CD1c-positive myeloid dendritic cell (primary cell): Measurements from ENCODE around the gene DEUP1.
"Not testable (repeated sequence)": the region's sequence is repeated elsewhere in the genome, so short reads cannot be mapped to it uniquely, and the experiment has no call there.

ENCODE experiments used
- DNase-seq: peaks from one replicate; pipeline ENCODE4 v3.0.0-alpha.2; 2016; ENCODE audit errors: extremely low spot score

Gene DEUP1

DNA sequence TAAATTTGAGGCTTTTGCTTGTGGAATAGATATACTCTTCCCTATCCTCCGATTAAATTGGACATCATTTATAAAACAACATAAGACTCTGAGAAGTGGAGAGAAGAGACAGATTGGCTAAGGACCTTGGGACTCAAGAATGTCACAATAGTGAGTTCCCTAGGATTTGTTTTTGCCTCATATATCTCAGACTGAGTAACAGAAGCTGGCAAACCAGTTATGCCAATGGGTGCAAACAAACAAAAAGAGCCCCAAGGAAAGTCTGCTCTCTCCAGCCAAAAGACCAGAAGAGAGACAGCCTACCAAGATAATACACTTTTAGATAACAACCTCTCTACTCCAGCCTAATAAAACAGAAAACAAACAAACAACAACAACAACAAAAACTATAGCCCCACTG is 28.9 kb downstream of the DEUP1 start:
- no peak for DNase-seq

DNA sequence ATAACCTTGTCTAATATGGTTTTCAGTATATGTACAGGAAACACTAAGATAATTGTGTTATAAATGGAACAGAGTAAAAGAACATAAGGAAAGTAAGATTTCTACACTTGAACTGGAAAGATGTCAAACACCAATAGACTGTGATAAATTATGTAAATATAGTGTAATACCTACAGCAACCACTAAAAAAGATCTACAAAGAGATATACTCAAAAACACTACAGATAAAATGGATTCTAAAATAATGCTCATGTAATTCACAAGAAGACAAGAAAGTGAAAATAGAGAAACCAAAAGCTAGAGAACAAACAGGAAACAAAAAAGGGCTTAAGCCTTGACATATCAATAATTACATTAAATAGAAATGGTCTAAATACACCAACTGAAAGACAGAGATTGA is 30.9 kb downstream of the DEUP1 start:
- DNase-seq = no peak

DNA sequence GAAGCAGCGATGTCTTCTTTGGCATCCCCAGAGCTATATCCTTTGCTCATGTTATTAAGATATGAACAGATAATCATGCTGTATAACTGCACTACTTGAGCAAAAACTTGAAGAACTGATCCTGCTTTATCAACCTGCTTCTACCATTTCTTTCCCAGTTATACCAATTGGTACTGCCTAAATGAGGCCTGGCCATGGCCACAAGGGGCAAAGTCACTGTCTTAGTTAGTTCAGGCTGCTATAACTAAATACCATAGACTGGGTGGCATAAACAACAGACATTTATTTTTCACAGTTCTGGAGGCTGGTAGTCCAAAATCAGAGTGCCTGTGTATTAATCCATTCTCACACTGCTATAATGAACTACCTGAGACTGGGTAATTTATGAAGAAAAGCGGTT is 37.5 kb downstream of the DEUP1 start:
- no peak for DNase-seq

DNA sequence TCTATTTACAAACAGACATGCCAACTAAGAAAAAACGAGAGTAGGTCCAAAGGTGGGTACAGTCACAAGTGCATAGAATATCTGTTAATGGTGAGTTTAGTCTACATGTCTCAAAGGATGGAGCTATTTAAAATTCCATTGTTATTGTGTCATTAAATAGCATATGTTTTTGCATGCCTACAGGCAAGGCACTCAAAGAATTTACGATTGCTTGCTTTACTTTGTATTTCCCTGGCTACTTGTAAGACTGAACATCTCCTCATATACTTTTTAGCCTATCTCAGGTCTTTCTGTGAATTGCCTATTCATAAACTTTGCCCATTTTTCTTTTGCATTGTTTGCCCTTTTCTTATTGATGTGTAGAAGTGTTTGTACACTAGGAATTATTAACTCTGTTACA is 39.7 kb downstream of the DEUP1 start:
- no peak for DNase-seq

DNA sequence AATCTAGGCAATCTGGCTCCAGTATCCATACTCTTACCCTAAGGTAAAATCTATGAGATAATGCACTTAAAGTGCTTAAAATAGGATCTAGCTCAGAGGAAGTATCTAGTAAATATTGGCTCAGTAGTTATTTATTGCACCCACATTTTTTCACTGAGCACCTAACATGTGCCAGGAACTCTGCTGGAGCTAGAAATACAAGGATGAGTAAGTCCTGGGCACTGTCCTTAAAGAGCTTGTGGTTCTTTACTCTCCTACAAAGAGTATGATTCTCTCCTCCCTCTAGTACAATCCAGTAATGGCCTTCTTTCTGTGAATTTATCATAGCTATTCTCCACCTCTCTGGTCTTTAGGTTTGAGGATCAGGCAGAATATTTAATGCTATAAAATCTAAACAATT is 59.2 kb downstream of the DEUP1 start:
- no peak for DNase-seq

DNA sequence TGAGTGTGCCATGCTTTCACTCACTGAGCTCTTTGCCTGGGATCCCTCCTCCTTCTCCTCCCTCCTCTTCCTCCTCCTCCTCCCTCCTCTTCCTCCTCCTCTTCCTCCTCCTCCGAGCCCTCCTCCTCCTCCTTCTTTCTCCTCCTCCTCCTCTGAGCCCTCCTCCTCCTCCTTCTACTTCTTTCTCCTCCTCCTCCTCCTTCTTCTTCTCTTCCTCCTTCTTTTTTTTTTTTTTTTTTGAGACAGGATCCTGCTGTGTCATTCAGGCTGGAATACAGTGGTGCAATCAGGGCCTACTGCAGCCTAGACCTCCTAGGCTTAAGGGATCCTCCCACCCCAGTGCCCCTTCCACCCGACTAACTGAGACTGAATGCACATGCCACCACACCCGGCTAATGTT is 62.3 kb downstream of the DEUP1 start:
- DNase-seq = no peak

DNA sequence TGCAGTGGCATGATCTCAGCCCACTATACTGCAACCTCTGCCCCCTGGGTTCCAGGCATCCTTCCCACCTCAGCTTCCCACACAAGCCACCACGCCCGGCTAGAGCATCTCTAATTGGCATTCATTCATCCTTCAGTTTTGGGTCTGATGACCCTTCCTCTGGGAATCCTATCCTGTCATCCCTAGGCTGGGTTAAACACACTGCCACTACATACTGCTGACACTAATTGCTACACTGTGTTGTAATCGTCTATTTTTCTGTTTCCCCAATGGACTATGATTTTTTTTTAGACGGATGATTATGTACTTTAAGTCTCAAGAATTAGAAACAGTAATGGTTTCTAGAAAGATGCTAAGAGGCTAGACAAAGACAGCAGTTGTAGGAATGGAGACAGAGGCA is 62.8 kb downstream of the DEUP1 start:
- DNase-seq = no peak

DNA sequence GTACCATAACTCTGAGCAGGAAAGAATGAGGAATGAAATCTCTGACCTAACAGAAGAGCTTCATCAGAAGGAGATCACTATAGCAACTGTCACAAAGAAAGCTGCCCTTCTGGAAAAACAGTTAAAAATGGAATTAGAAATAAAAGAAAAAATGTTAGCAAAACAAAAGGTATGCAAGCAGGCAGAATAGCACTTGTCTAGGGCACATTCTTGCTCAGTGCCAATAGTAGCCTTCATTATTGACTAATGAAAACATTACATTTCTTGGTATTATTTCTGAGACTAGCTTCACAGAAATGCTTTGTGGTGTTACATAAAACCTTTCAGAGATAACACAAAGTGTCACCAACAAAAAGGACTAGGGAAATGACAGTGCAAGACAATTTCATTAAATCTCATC is 63.9 kb downstream of the DEUP1 start:
- no peak for DNase-seq

DNA sequence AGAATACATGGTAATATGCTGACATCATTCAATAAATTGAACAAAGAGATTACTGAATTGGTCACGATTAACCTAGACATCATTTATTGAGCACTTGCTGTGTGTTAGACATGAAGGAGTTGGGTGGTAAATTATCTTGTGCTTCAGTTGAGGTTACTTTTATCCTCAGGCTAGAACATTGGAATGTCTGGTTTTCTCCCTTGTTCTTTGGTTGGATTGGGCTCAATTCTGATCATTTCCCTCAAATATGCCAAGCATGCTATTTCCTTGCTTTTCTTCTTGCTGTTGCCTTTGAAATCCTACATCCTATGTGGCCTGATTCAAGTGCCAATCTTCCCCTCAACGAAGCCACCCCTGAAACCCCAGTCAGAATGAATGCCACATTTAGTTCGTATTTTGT is 65.8 kb downstream of the DEUP1 start:
- DNase-seq = no peak

DNA sequence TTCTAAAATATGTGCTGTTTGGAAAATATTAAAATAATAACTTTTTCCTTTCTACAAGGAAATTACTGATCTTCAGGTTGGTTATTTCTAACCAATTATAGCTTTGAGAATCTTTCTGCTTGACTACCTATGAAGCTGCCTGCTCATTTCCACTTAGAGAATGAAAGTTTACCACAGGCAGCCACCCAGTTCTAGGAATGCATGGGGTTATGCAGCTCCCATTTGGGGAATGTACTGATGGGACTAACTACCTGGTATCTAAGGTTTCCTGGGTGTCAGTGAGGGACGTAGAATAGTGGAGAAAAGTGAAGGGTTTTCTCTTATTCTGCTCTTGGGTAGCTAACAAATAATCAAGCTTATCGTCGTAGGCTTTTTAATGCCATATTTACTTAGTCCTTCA is 73.4 kb downstream of the DEUP1 start:
- DNase-seq = no peak

DNA sequence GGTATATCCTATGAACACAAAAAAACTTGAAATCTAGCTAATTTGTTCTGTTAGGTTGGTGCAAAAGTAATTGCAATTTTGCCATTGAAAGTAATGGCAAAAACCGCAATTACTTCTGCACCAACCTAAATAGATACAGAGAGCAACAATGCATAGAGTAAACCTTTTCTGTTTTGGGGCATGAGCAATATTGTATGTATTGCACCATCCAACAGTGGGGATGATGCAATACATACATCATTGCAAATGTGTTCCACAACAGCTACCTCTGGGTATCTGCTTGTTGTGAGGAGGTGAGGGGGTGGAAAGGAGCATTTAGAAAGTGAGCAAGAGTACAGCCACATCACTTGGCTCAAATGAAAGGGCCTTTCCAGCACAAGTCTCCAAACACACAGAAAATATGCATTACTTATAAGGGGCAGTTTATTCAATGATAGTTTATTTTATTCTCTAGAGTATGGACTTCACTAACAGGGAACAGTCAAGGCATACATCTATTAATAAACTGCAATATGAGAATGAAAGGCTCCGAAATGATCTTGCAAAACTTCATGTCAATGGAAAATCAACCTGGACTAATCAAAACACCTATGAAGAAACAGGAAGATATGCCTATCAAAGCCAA is 77.3 kb downstream of the DEUP1 start:
- no peak for DNase-seq

DNA sequence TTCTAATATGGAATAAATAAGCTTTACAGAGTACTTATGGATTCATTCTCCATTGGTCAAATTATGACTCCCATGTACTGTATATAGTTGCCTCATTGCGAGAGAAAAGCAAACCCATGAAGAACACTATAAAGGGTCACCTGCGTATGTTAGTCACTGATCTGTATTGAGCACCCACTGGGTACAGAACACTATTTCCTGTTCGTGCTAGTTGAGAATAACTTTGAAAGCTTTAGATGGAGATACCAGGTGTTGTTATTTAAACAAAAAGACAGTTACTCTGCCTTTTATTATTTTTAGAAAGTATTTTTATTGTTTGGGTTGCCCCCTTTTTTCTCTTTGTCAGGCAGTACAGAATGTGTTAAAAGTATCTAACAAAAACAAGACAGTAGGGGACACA is 79.9 kb downstream of the DEUP1 start:
- no peak for DNase-seq

DNA sequence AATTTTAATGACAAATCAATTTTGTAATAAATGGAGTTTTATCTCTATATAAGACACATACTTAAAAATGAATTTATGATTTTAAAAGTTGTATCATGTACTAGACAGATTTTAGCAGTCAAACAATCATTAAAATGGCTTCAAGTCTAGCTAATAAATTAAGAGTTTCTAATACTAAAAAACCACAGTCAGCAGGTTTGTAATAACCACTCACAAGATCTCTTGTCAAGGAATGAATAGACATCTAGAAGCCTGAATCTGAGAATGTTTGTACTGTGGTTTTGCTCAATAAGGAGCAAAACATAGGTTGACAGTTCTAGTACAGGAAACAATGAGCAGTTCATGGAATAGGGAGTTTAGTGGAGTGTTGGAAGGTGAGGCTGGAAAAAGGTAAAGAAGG is 81.2 kb downstream of the DEUP1 start:
- DNase-seq = no peak

DNA sequence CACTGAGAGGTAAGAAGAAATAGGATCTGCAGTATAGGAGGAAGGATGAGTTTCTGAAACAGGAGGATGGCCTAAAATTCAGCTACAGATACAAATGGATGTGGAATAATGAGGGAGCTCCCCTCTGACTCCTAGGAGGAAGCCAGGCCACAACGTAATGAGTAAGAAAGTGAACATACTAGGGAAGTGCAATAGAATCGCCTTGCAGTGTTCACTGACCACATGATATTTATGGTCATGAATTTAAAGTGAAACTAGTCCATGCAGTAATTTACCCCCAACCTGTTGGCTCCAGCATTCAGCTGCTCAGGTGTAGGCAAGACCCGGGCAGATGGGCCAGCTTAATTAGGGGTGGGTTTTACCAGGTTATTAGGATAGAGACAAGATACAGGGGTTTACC is 101.7 kb downstream of the DEUP1 start:
- no peak for DNase-seq

DNA sequence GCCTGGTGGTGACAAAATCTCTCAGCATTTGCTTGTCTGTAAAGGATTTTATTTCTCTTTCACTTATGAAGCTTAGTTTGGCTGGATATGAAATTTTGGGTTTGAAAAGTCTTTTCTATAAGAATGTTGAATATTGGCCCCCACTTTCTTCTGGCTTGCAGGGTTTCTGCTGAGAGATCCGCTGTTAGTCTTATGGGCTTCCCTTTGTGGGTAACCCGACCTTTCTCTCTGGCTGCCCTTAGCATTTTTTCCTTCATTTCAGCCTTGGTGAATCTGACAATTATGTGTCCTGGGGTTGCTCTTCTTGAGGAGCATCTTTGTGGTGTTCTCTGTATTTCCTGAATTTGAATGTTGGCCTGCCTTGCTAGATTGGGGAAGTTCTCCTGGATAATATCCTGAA is 112.7 kb downstream of the DEUP1 start:
- DNase-seq = not testable (repeated sequence)

DNA sequence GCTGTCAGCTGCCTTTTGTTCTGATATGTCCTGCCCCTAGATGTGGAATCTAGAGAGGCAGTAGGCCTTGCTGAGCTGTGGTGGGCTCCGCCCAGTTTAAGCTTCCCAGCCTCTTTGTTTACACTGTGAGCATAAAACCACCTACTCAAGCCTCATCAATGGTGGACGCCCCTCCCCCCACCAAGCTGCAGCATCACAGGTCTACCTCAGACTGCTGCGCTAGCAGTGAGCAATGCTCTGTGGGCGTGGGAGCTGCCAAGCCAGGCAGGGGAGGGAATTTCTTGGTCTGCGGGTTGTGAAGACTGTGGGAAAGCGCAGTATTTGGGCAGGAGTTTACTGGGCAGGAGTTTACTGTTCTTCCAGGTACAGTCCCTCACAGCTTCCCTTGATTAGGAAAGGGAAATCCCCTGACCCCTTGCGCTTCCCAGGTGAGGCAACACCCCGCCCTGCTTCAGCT is 114.1 kb downstream of the DEUP1 start:
- DNase-seq = no peak

DNA sequence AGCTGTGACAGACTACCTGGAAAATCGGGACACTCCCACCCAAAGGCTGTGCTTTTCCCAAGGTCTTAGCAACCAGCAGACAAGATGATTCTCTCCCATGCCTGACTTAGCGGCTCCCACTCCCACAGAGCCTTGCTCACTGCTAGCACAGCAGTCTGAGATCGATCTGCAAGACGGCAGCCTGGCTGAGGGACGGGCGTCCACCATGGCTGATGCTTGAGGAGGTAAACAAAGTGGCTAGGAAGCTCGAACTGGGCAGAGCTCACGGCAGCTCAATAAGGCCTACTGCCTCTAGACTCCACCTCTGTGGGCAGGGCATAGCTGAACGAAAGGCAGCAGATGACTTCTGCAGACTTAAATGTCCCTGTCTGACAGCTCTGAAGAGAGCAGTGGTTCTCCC is 127.7 kb downstream of the DEUP1 start:
- DNase-seq = no peak

DNA sequence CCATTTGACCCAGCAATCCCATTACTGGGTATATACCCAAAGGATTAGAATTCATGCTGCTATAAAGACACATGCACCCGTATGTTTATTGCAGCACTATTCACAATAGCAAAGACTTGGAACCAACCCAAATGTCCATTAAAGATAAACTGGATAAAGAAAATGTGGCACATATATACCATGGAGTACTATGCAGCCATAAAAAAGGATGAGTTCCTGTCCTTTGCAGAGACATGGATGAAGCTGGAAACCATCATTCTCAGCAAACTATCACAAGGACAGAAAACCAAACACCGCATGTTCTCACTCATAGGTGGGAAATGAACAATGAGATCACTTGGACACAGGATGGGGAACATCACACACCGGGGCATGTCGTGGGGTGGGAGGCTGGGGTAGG is 133.1 kb downstream of the DEUP1 start:
- DNase-seq = not testable (repeated sequence)

DNA sequence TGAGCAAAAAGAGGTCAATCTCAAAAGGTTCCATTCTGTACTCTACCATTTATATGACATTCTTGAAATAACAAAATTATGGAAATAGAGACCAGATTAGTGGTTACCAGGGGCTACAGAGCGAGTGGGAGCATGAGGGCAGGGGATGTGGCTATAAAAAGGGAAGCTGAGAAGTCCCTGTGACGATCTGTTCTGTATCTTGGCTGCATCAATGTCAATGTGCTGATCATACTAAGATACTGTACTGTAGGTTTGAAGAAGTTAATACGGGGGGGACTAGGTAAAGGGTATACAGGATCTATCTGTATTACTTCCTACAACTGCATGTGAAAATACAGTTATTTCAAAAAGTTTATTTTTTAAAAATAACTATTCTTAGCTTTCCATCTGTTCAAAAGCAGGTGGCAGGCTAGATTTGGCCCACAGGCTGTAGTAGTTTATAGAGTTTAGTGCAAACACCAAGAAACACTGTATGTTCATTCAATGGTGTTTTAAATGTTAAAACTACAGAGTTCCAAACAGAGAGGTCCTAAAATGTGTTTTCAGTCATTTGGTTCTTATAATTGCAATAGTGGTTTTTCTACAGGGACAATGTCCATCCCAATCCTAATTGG is 134.5 kb downstream of the DEUP1 start:
- DNase-seq = no peak

DNA sequence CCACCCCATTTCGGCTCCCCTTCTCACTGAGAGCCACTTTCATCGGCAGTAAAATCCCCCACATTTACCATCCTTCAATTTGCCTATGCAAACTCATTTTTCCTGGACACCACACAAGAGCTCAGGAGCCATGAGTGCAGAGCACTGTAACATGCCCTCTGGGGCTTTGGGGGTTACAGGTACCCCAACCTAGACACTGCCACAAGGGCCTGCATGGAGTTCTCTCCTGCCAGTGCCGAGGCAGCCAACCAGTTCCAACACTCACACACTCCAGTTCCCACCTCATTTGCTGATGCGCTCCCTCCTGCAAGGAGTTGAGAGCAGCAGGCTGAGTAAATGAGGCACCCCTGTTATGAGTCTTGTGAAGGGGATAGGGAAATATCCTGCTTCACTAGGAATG is 136.5 kb downstream of the DEUP1 start:
- DNase-seq = no peak

DNA sequence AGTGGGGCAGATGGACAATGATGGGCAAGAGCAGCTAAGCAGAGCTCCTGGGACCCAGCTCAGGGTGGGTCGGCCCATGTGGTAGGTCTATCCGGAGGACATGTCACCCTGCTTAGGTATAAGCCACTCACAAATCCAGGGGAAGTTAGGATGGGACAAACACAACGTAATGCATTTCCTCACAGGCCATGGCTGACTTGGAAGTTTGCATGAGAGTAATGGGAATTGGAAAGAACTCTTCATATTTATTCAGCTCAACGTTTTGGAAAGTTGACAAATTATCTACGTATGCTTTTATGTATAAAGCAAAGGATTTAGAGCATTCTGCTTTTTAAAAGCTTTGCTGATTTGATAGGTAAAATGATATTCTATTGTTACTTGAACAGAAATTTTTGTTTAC is 137.7 kb downstream of the DEUP1 start:
- no peak for DNase-seq

DNA sequence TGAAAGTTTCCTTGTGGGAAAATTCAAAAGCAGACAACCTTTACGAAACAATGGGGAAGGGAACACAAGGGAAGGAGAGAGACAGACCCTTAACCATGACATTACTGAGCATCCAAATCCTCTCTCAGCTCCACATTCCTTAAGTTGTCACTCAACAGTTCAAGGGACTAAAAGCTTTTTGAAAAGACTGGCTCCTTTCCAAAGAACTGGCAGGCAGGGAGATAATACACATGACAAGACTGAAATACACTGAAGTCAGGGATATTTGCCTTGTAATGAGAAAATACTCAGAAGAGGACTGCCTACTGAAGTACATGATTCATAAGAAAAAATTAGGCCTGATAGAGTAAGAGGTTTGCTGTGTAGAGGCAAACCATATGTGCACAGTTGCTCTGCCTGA is 143.6 kb downstream of the DEUP1 start:
- DNase-seq = no peak

DNA sequence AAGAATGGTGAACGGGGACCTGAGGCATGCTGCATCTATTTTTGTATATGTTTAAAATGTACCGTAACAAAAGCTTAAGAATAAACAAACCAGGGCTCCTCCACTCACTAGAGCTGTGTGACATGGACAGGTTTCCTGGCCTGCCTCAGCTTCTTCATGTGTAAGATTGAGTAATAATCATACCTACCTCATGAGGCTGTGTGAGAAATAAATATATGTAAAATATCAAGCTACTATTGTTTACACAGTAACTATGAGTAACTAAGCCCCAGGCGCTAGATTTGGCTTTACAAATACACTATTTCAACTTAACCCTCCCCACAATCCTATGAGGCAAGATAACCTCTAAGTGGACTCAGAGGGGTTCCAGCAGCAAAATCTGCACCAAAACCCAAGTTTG is 146.3 kb downstream of the DEUP1 start:
- DNase-seq = no peak

DNA sequence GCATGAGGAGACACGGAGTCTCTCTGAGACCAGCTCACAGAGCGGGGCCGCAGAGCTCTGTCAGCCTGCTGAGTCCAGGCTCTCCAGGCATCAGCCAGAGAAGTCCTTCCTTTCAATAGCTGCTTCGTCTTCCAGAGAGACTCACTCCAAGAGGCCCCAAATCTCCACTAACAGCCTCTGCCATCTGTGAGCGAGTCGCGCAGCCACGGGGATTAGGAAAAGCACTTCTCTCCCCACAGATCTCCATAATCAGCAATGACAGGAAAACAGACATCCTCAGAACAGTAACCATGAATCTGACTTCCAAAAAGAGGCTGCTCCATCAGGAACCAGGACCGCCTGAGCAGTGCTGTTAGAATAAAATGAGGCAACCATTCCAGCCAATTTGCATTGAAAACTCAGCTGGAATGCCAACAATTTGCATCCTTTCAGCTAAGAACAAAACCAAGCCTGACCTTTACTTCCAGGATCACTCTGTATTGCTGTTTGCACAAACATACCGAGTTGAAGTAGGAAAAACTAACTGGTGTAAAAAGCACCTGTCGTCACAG is 147.2 kb downstream of the DEUP1 start:
- DNase-seq = no peak
